ENCODE measurements around the gene VASH2.
"Not testable (repeated sequence)": the region's sequence is repeated elsewhere in the genome, so short reads cannot be mapped to it uniquely, and the experiment has no call there.

The VASH2 gene

DNA sequence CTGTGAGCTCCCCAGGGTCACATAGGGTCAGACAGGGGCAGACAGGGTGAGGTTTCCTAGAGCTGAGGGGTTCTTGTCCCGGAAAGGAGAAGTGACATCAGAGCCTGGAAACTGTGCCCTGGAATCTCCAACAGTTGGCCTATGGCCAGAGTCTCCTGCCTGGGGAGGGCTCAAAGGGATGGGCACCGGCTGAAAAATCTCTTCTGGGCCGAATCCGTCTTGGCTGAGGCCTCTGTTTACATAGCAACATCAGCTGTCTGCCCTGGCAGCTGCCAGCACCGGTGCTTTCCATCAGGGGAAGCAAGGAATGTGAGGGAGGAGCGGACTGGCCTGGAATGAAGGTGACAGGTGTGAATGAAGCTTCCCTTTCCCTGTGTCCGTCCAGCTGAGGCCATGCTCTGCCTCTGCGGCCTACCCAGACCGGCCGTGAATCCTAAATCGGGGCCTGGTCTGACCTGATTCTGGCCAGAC, 30.7 kb downstream of the VASH2 start:
- DNase-seq (ENCODE audit: low read depth in 2 of 2), result no peak

DNA sequence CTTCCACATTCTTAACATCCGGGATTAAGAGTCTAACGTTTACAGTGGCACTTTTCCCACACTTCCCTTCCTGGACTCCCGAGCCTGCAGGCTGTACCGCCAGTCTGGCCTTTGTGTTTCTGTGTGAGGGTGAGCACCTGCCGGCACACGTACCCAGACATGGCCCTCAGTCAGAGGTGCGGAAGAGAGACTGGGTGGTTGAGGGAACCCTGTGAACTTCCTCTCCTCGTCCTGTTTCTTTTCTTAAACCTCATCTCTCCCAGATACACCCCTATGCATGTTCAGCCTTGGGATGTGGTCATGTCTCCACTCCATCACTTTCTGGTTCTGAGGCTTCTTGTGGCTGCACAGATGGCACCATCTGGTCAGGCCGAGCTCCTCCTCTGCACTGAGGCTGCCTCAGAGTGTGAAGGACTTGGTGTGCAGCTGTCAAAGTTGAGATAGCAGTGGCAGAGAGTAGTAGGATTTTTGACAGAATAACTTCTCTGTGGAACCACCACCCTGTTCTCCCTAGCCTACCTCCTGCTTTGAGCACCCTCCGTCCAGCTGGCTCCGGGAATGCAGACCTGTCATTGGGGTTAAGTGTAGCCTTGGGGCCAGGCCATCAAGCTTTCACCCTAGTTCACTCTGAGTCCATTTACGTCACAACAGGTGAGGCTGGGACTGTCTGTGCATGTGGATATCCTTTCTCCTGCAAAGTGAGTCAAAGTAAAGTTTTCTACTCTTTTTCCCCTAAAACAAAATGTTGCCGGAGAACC, 31.4 kb downstream of the VASH2 start:
- DNase-seq (ENCODE audit: low read depth in 2 of 2), result no peak

DNA sequence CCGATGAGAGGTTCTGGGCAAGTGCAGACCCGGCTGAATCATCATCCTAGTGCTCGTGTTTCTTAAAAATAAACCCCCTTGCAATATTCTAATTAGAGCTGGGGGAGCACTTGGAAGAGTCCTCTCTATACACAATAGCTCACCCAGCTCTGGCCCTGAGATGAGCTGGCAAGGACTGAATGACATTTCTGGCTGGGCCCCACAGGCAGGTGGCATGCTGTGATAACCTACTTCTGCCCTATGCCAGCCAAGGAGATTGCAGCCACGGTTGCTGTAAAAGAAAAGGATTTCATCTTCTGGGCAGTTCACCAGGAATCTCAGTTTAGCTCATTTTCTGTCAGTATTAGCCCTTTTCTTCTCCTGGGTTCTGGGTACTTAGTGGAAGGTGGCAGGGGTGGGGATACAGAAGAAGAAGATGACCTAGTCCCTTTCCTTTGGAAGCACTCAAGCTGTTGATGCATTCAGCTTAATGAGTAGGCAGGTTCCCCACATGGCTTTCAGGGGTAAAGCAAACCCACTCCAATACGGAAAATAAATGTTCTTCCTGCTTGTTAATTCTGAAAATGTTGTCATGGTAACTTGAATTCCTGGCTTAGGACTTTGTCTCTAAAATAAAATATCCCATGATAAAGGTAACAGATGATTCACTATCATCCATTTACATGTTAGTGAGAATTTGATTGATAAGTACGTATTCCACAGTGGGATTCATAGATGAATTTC, 32.2 kb downstream of the VASH2 start:
- no peak for DNase-seq (ENCODE audit: low read depth in 2 of 2)

DNA sequence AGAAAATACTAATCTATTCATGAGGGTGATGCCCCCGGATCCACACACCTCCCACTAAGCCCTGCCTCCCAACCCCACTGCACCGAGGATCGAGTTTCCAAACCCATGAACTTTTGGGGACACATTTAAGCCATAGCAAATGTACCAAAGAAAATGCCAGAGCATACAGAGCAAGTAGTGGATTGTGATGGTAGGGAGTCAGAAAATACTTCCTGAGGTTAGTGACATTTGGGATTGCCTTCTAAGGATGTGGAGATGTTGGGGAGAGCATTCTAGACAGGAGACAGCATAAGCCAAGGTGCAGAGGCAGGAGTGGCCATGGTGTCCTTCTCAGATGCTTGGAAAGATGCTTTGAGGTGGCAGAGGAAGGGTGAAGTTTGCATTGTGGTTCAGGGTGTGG, 33.1 kb downstream of the VASH2 start:
- DNase-seq (ENCODE audit: low read depth in 2 of 2), result no peak

DNA sequence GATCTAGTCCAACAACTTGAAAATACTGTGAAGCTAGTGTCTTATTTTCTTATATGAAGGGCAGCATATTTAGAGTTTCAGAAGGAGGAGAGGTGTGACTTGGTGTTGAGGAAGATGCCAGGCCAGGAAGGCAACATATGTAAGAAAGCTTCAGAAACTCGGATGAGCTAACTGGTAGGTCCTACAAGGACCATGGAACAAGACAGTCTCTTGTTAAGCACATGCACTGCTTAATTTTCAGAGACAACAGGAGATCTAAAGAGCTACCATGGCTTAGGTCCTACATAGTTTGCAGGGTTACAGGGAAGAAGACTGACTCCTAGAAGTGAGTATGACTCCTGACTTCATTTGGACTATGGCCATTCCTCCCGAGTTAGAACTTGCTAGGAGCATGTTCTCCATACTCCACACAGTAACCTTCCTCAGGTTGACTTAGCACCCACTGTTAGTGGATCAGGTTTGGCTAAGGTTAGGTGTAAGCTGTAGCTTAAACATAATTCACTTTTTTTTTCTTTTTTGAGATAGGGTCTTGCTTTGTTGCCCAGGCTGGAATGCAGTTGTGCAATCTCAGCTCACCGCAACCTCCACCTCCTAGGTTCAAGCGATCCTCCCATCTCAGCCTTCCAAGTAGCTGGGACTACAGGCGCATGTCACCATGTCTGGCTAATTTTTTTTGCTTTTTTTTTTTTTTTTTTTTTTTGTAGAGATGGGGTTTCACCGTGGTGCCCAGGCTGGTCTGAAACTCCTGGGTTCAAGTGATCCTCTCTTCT, 34.4 kb downstream of the VASH2 start:
- DNase-seq (ENCODE audit: low read depth in 2 of 2), result no peak

DNA sequence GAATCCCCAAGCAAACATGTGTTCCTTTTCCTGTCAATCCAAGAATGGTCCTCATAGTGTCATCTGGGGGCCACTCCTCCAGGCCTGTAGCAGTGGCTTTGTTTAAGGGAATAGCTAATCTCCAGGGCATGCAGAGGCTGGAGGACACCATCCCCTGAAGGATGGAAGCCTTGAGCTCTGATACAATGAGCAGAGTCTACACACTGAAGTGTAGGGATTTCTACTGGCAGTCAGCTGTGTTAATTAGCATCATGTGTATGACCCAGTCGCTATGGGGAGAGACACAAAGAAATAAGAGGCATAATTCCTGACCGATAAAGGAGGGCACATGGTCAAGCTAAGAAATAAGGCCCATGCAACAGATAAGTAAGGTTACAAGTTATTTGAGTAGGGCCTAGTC, 36.2 kb downstream of the VASH2 start:
- DNase-seq (ENCODE audit: low read depth in 2 of 2), result no peak

DNA sequence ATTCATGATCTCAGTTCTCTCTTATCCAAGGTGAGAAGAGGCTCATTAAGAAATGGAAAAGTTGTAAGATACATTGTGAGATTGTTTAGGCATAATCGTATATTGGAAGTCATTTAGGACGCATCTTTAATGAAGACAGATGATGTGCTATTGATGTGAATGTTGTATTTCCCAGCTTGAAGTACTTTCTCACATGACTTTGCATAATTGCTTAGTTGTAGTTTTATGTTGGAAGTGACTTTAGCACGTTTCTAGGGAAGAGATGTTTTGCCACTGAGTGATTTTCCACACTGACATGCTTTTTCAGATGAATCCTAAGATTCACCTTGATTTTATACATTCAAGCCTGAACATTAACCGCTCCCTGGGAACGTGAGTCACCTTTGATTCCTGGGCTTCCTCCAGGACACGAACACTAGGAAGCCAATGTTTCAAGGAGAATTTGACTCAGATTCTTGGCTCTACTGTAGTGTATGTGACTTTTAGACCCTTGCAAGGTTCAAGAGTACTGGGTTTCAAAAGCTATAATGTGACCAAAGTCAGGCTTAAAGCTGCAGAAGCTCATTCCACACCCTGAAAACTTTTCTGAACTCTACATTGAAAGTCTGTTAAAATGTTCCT, 37.5 kb downstream of the VASH2 start:
- no peak for DNase-seq (ENCODE audit: low read depth in 2 of 2)

DNA sequence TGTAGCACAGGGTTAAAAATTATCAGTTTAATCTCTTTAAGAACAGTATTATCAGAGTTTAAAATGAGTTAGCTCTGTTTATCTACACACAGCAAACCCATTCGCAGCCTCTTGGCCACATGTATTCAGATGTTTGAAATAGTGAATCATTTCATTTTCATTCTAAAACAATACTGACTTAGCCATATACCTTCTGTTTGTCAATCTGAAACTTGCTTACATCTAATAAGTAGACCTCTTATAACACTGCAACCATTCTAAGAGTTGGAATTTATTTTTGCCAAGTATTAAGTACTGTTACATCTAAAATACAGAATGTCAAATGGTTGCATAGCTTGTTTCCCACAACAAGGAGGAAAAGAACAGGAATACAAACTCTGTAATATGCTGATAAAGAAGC, 39.9 kb downstream of the VASH2 start:
- DNase-seq (ENCODE audit: low read depth in 2 of 2), result no peak

DNA sequence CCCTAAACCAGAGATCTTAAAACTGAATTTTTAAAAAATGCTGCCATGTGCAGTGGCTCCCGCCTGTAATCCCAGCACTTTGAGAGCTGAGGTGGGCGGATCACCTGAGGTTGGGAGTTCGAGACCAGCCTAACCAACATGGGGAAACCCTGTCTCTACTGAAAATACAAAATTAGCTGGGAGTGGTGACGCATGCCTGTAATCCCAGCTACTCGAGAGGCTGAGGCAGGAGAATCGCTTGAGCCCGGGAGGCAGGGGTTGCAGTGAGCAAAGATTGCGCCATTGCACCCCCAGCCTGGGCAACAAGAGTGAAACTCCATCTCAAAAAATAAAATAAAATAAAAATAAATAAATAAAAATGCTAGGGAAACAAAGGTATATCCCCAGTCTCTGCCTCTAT, 43.6 kb downstream of the VASH2 start:
- not testable (repeated sequence) for DNase-seq (ENCODE audit: low read depth in 2 of 2)

DNA sequence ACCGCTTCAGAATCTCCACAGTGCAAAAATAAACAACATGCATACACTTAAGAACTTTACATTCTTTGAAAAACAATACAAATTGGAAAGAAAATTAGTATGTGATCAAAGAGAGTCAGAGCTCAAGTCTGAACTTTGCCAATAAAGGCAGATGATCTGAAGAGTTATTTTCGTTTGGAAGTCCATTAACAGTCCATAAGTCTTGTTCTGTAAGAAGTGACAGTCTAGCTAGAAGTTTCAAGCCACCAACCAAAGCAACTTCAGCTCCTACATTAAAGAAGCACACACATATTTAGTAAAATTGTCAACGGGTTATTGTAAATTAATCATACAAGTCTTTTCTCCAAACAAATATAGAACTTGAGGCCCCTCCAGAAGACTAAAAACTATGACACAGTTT, 44.6 kb downstream of the VASH2 start:
- no peak for DNase-seq (ENCODE audit: low read depth in 2 of 2)

DNA sequence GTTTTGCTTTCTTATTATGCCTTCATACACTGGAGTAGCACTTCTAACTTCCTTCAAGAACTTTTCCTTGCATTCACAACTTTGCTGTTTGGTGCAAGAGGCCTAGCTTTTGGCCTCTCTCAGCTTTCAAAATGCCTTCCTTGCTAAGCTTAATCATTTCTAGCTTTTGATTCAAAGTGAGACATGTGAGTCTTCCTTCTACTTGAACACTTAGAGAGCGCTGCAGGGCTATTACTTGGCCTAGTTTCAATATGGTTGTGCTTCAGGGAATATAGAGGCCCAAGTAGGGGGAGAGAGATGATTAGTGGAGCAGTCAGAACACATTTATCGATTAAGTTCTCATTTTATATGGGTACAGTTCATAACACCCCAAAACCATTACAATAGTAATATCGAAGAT, 52.9 kb downstream of the VASH2 start:
- DNase-seq (ENCODE audit: low read depth in 2 of 2), result no peak

DNA sequence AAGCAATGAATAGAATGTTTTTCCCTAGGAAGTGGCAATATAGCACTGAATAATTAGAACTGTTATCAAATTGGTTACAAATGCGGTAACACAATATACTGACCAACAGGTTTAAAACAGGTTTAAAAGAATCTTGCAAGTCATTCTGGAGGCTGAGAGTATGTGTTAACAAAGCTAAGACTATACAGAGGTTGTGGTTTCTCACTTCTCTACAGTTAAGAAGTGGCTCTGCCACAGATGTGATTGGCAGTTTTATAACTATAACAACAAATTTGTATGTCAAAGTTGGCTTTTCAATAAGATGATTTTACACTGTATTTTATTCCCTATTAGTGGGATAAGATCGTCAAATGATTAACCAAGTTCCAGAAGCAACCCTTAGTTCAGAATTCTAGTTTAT, 58.2 kb downstream of the VASH2 start:
- no peak for DNase-seq (ENCODE audit: low read depth in 2 of 2)

DNA sequence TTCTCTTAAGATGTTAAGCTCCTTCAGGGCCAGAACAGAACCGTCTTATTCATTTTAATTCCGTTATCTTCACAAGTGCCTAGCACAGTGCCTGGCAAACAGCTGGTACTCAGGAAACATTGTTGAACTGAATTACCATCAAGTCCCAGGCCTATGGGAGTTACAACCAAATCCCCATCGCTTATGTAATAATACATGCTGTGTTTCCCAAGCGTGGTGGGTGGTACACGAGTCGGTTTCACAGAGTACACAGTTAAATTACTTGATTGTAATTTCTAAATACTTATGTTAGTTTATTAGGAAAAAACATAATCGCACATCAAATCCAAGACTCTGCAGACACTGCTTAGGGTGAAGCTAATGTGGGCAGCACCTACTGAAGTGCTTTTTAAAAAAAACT, 64.3 kb downstream of the VASH2 start:
- no peak for DNase-seq (ENCODE audit: low read depth in 2 of 2)

DNA sequence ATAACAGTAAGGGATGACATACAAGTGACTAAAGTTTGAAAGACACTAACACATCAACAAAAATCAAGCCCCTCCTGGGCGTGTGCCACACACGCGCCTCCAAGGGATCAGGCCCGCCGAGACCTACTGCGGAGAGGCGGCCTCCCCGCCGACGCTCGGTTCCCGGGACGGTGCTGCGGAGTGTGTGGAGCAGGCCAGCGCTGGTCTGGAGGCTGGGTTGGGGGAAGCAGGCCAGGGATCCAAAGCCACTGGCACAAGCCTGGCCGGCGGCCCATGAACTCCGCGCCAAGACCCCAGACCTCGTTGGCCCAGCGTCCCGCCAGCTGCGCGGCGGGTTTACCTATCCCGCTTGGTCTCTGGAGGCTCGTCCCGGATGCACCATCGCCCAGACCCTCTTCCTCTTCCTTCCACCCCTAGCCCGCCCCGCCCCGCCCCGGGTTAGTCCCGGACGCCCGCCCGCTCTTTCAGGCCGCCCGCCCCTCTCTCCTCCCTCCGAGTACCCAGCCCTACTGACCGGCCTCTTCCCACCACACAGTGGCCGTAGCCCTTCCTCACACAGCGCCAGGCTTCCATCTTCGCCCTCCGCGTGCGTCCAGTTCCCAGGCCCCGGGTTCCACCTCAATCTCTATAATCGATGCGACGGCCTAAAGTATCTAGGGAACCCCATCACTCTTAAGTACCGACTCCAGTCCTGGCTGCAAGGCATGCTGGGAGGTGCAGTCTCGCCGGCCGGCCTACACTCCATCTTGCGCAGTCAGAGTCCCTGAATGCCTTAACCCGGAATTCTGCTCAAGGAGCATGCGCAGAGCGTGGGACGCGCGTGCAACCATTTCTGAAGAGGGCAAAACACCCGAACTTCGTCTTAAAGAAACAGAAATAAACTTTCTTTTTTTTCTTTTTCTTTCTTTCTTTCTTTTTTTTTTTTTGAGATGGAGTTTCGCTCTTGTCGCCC, 65.0 kb downstream of the VASH2 start, which contains the start of gene ANGEL2:
Gene ANGEL2, minus strand, starts transcription at position 769 of the 952 bp plus-strand sequence. Its CDS starts 196 bp downstream, at position 573.
- peak; percentile 85 to 90 for DNase-seq (ENCODE audit: low read depth in 2 of 2)

DNA sequence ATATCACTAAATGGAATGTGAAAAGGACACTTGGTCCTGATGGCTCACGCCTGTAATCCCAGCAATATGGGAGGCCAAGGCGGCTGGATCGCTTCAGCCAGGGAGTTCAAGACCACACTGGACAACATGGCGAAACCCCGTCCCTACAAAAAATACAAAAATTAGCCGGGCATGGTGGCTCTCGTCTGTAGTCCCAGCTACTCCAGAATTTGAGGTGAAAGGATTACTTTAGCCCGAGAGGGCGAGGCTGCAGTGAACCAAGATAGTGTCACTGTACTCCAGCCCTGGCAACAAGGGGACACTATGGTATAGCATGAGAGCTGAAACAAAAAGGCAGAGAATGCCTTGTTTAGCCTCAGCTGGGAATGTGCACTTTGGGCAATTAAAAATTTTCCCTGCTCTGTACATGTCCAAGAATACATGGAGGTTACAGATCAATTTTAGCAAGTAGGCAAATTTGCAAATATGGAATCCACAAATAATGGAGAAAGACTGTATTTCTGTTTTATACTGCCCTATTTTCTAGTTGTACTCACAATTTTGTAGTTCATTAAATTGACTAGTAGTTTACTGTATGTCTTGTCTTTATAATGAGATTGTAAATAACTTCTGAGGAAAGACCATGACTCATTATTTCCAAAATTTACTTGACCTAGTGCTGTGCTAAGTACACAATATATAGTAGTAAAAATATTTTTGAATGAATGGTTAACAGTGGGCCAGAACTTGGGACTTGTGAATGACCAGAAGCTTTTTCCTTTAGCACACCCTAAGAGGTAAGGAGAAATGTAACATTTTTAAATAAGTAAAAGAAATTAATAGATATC, 67.3 kb downstream of the VASH2 start:
- DNase-seq (ENCODE audit: low read depth in 2 of 2), result no peak

DNA sequence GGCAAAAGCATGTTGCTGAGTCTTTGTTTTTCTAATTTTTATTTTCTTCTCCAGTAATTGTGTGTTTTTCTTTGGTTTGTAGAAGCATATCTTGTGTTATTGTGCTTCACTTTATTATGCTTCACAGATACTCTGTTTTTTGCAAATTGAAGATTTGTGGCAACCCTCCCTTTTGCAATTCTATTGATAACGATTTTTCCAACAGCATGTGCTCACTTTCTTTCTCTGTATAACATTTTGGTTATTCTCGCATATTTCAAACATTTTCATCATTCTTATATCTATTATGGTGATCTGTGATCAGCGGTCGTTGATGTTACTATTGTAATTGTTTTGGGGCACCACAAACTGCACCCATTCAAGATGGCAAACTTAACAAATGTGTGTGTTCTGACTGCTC, 69.1 kb downstream of the VASH2 start:
- DNase-seq (ENCODE audit: low read depth in 2 of 2), result no peak

DNA sequence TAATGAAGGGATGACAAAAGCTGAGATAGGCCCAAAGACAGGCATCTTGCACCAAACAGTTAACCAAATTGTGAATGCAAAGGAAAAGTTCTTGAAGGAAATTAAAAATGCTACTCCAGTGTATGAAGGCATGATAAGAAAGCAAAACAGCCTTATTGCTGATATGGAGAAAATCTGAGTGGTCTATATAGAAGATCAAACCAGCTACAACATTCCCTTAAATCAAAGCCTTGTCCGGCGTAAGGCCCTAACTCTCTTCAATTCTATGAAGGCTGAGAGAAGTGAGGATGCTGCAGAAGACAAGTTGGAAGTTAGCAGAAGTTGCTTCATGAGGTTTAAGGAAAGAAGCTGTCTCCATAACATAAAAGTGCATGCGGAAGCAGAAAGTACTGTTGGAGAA, 69.7 kb downstream of the VASH2 start:
- DNase-seq (ENCODE audit: low read depth in 2 of 2), result no peak

DNA sequence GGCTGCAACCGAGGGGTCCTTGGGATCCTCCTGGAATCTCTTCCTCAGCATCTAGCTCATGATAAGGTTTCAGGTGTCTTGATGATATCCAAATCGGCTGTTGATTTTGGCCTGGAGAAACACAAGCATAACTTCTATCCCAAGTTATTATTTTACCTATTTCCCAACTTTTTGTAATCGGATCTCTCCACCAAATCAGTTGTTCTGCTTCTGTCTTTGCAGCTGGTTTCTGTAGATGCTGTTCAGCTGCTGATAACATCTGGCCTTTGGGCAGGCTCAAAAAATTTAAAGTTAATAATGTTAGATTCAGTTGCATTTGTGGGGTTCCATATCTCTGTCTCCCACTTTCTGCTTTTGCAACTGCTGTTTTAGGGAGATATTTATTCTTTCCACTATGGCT, 76.7 kb downstream of the VASH2 start:
- DNase-seq (ENCODE audit: low read depth in 2 of 2), result not testable (repeated sequence)

DNA sequence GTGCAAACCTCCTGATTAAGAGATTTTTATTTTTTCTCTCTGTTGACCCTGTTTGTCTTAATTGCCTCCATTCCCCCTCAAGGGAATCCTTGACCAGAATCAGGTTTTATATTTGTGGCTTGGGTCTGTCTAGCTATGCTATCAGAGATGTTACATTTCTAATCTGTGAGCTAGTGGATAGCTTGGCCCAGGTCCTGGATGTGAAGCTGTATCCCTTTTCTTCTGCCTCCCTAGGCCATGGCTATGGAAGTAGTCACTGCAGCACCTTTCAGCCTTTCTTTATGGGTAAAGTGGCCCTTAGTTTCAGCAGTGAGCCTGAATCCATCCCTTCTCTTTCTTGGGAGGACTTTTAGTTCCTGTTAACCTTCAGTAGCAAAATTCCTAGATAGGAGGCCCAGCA, 82.3 kb downstream of the VASH2 start:
- no peak for DNase-seq (ENCODE audit: low read depth in 2 of 2)

DNA sequence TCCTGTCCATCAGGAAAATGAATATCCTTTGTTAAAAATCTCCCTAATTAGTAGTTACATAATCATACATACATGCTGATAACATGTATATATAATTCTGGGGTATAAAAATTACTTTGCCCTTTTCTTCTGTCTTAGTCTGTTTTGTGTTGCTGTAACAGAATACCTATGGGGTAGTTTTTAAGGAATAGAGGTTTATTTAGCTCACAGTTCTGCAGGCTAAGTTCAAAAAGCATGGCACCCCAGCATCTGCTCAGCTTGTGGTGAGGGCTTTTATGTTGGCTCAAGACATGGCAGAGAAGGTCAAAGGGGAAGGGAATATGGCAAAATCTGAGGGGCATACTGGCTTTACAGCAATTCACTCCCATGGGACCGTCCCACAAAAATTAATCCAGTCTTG, 84.4 kb downstream of the VASH2 start:
- no peak for DNase-seq (ENCODE audit: low read depth in 2 of 2)

Data from stimulated activated CD4-positive, alpha-beta T cell treated with anti-CD3 and anti-CD28 coated beads, Interleukin-1b, Interleukin-23, amount 100 ng/mL, for 1 hour (primary cell).